ENCODE data around the gene PDE12. TPM values are rescaled to one million over a fixed set of nuclear protein-coding genes. Genes with fewer than 3 reads are reported as not detected.

The PDE12 gene
- total and polyA plus RNA-seq, 2 of the 13 experiments (the other 11 are each of a cell fraction or from before 2014, with no cell fraction given): 9.0 to 17.8 TPM

DNA sequence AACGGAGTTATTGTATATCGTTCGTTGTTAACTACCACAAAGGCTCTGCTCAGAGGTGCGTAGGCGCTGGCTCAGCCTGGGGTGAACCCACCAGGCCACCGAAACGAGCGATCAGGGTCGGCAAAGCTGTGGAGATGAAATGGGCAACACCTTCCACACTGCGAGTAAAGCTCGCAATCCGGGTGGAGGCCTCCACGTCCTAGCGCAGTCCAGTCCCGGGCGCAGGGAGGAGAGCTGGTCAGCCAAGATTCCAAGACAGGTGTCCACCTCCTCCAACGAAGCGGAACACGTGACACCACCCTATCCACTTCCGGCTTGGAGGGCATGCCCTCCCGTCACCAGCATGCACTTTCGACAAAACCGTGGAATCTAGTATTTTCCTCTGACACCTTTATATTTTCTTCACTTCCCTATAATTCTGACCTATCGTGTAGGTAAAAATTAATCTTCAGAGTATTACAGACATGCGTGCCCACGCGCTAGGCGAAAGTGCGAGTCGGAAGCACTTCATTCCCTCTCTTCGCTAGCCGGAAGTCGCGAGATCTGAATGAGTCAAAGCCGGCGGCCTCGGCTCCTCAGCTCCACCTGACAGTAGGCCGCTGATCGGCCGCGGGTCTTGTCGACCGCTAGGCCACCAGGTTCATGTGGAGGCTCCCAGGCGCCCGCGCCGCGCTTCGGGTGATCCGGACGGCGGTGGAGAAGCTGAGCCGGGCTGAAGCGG, at the start of gene PDE12 (continued):
- TF ChIP-seq, protein P1, sequence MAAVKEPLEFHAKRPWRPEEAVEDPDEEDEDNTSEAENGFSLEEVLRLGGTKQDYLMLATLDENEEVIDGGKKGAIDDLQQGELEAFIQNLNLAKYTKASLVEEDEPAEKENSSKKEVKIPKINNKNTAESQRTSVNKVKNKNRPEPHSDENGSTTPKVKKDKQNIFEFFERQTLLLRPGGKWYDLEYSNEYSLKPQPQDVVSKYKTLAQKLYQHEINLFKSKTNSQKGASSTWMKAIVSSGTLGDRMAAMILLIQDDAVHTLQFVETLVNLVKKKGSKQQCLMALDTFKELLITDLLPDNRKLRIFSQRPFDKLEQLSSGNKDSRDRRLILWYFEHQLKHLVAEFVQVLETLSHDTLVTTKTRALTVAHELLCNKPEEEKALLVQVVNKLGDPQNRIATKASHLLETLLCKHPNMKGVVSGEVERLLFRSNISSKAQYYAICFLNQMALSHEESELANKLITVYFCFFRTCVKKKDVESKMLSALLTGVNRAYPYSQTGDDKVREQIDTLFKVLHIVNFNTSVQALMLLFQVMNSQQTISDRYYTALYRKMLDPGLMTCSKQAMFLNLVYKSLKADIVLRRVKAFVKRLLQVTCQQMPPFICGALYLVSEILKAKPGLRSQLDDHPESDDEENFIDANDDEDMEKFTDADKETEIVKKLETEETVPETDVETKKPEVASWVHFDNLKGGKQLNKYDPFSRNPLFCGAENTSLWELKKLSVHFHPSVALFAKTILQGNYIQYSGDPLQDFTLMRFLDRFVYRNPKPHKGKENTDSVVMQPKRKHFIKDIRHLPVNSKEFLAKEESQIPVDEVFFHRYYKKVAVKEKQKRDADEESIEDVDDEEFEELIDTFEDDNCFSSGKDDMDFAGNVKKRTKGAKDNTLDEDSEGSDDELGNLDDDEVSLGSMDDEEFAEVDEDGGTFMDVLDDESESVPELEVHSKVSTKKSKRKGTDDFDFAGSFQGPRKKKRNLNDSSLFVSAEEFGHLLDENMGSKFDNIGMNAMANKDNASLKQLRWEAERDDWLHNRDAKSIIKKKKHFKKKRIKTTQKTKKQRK (IDR thresholded peaks at IDR 0.05; ENCODE audit: low read length): no peak
- TF ChIP-seq ZNF142 (CRISPR knock-in tag; IDR thresholded peaks at IDR 0.05): no peak; the same call in 1 of the 2 replicates
- TF ChIP-seq ZNF431 (CRISPR knock-in tag; IDR thresholded peaks at IDR 0.05; ENCODE audit: borderline replicate concordance, low read depth): peak; percentile 60; the same call in 1 of the 2 replicates
- no peak for TF ChIP-seq ZBTB7B (CRISPR knock-in tag; IDR thresholded peaks at IDR 0.05)
- TF ChIP-seq, protein P2, sequence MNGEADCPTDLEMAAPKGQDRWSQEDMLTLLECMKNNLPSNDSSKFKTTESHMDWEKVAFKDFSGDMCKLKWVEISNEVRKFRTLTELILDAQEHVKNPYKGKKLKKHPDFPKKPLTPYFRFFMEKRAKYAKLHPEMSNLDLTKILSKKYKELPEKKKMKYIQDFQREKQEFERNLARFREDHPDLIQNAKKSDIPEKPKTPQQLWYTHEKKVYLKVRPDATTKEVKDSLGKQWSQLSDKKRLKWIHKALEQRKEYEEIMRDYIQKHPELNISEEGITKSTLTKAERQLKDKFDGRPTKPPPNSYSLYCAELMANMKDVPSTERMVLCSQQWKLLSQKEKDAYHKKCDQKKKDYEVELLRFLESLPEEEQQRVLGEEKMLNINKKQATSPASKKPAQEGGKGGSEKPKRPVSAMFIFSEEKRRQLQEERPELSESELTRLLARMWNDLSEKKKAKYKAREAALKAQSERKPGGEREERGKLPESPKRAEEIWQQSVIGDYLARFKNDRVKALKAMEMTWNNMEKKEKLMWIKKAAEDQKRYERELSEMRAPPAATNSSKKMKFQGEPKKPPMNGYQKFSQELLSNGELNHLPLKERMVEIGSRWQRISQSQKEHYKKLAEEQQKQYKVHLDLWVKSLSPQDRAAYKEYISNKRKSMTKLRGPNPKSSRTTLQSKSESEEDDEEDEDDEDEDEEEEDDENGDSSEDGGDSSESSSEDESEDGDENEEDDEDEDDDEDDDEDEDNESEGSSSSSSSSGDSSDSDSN (CRISPR knock-in tag; IDR thresholded peaks at IDR 0.05): peak; percentile 94
- peak; percentile 70; the same call in 1 of the 2 replicates for TF ChIP-seq JUNB (CRISPR knock-in tag; IDR thresholded peaks at IDR 0.05; ENCODE audit: borderline replicate concordance)
- no peak for TF ChIP-seq ATAD3A (CRISPR knock-in tag; IDR thresholded peaks at IDR 0.05)
- TF ChIP-seq MIER2 (CRISPR knock-in tag; IDR thresholded peaks at IDR 0.05): no peak
- peak; percentile 41; the same call in 1 of the 2 replicates for TF ChIP-seq ZNF816 (CRISPR knock-in tag; IDR thresholded peaks at IDR 0.05; ENCODE audit: borderline replicate concordance)
- no peak for TF ChIP-seq KLF12 (CRISPR knock-in tag; IDR thresholded peaks at IDR 0.05; ENCODE audit: borderline replicate concordance)
- TF ChIP-seq, protein P3, sequence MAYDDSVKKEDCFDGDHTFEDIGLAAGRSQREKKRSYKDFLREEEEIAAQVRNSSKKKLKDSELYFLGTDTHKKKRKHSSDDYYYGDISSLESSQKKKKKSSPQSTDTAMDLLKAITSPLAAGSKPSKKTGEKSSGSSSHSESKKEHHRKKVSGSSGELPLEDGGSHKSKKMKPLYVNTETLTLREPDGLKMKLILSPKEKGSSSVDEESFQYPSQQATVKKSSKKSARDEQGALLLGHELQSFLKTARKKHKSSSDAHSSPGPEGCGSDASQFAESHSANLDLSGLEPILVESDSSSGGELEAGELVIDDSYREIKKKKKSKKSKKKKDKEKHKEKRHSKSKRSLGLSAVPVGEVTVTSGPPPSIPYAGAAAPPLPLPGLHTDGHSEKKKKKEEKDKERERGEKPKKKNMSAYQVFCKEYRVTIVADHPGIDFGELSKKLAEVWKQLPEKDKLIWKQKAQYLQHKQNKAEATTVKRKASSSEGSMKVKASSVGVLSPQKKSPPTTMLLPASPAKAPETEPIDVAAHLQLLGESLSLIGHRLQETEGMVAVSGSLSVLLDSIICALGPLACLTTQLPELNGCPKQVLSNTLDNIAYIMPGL (CRISPR knock-in tag; IDR thresholded peaks at IDR 0.05; ENCODE audit: borderline replicate concordance in 1 of 2, low read depth in 1 of 2): peak; percentile 81 to 90
- peak; percentile 98 for TF ChIP-seq KMT2A (CRISPR knock-in tag; IDR thresholded peaks at IDR 0.05)
- TF ChIP-seq ZNF441 (CRISPR knock-in tag; IDR thresholded peaks at IDR 0.05; ENCODE audit: borderline replicate concordance): peak; percentile 80; the same call in 1 of the 2 replicates
- peak; percentile 56 for TF ChIP-seq JARID2 (CRISPR knock-in tag; IDR thresholded peaks at IDR 0.05; ENCODE audit: insufficient replicate concordance)

All from HepG2 (cell line).